Astrocyte (in vitro differentiated cells and primary cell): ENCODE measurements around the gene AOC1.

Experiments
- EZH2 ChIP-seq: IDR thresholded peaks from 2 replicates; pipeline ENCODE4 v1.6.1; 2012; ENCODE audit warnings: mild to moderate bottlenecking, low read length, inconsistent platforms; ENCODE audit not compliant: insufficient read depth
- TF ChIP-seq, protein P1 (sequence below): IDR thresholded peaks from 2 replicates; pipeline ENCODE4 v1.5.1; 2011; ENCODE audit warnings: low read depth, mild to moderate bottlenecking, inconsistent platforms, low read length, moderate library complexity; ENCODE audit not compliant: insufficient read depth

- TF ChIP-seq, protein P1, sequence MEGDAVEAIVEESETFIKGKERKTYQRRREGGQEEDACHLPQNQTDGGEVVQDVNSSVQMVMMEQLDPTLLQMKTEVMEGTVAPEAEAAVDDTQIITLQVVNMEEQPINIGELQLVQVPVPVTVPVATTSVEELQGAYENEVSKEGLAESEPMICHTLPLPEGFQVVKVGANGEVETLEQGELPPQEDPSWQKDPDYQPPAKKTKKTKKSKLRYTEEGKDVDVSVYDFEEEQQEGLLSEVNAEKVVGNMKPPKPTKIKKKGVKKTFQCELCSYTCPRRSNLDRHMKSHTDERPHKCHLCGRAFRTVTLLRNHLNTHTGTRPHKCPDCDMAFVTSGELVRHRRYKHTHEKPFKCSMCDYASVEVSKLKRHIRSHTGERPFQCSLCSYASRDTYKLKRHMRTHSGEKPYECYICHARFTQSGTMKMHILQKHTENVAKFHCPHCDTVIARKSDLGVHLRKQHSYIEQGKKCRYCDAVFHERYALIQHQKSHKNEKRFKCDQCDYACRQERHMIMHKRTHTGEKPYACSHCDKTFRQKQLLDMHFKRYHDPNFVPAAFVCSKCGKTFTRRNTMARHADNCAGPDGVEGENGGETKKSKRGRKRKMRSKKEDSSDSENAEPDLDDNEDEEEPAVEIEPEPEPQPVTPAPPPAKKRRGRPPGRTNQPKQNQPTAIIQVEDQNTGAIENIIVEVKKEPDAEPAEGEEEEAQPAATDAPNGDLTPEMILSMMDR, result no peak
- no peak for TF ChIP-seq EZH2
These were observed 29.3 kb upstream of the AOC1 start for GRCh38 chr7:150823043-150823442.
